ENCODE results near the gene FAM222A. TPM values are rescaled to one million over a fixed set of nuclear protein-coding genes. Genes with fewer than 3 reads are reported as not detected.
A peak's percentile ranks its signal among the peaks of the same experiment; 100 is the strongest.

Gene FAM222A
- total RNA-seq, 1 donor from 2014 or later, result 0.73 TPM

- ATAC-seq (ENCODE audit: low read depth), result no peak
- TF ChIP-seq CTCF (IDR thresholded peaks at IDR 0.05), result no peak
- no peak overlapping the region for H3K4me3 Mint-ChIP-seq
- ChIA-PET POLR2A (interaction anchor here (0.6 kb wide), 1 partner anchor 253 kb away, joined by 3 read pairs; no protein-coding TSS in a partner anchor), CTCF (interaction anchor here (3.6 to 7.2 kb wide), 3 partner anchors 176 to 346 kb away, joined by 24 to 49 read pairs (median 34); no protein-coding TSS in a partner anchor)
- intact Hi-C loops (cut with micrococcal nuclease), result no loop called here
- H3K27me3 Mint-ChIP-seq, result no peaks in the 10 kb centered on the region
- no peak overlapping the region for H3K27ac Mint-ChIP-seq
- no peaks in the 10 kb centered on the region for H3K9me3 Mint-ChIP-seq
- H3K36me3 Mint-ChIP-seq (ENCODE audit: low read depth), result no peaks in the 10 kb centered on the region
- peaks cover 8% of the 10 kb centered on the region for H3K4me1 Mint-ChIP-seq
- DNase-seq, result no peak
These were observed 59.9 kb downstream of the FAM222A start for GRCh38 chr12:109773384-109774011.

GRCh38 chr12:109775172-109775881 lies 61.7 kb downstream of the FAM222A start:
- H3K27me3 Mint-ChIP-seq, result no peaks in the 10 kb centered on the region
- DNase-seq (peak; percentile 54), ATAC-seq (ENCODE audit: low read depth) (peak; percentile 52)
- POLR2A ChIA-PET, result no interaction called here
- intact Hi-C loops (cut with micrococcal nuclease), result loop anchor here (1.0 kb wide), 3 partner anchors 61 to 347 kb away; no protein-coding TSS in a partner anchor
- no peaks in the 10 kb centered on the region for H3K36me3 Mint-ChIP-seq (ENCODE audit: low read depth)
- no peak for TF ChIP-seq CTCF (IDR thresholded peaks at IDR 0.05)
- H3K27ac Mint-ChIP-seq, result no peak overlapping the region
- CTCF ChIA-PET, result interaction anchor here (0.7 to 7.2 kb wide), 10 partner anchors 9 to 348 kb away, joined by 3 to 49 read pairs (median 9); partner anchors contain the start of genes MMAB and MVK
- peaks cover 8% of the 10 kb centered on the region for H3K4me1 Mint-ChIP-seq
- H3K4me3 Mint-ChIP-seq, result no peak overlapping the region
- no peaks in the 10 kb centered on the region for H3K9me3 Mint-ChIP-seq

DNA sequence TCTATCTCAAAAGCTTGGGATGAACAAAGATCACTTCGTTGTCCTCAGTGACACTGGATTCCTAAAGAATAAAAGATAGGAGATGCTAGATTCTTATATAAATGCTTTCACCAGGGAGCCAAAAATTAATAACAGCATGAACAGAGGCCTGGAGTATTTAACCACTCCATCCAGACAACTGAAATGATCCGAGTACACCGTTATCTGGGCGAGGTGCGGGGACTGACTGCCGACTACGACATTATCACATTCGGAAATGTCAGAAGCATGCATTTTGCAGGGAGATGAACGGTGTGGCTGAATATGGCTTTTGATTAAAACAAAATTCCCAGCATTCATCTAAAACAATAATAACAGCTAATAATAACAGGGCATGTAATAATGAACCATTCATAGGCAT lies 63.0 kb downstream of the FAM222A start:
- Mint-ChIP-seq H3K27ac (no peak overlapping the region), H3K4me1 (peaks cover 8% of the 10 kb centered on the region), H3K9me3 (no peaks in the 10 kb centered on the region), H3K36me3 (ENCODE audit: low read depth) (no peaks in the 10 kb centered on the region), H3K27me3 (no peaks in the 10 kb centered on the region), H3K4me3 (no peak overlapping the region)
- ChIA-PET POLR2A (no interaction called here), CTCF (interaction anchor here (3.6 to 7.2 kb wide), 3 partner anchors 179 to 349 kb away, joined by 24 to 49 read pairs (median 34); no protein-coding TSS in a partner anchor)
- intact Hi-C loops (cut with micrococcal nuclease), result no loop called here
- DNase-seq (no peak), ATAC-seq (ENCODE audit: low read depth) (no peak)
- no peak for TF ChIP-seq CTCF (IDR thresholded peaks at IDR 0.05)

- ChIA-PET POLR2A (no interaction called here), CTCF (interaction anchor here (0.6 to 7.2 kb wide), 4 partner anchors 180 to 952 kb away, joined by 3 to 49 read pairs (median 4); no protein-coding TSS in a partner anchor)
- H3K4me1 Mint-ChIP-seq, result peaks cover 8% of the 10 kb centered on the region
- no peak for TF ChIP-seq CTCF (IDR thresholded peaks at IDR 0.05)
- ATAC-seq (ENCODE audit: low read depth) (no peak), DNase-seq (no peak)
- H3K9me3 Mint-ChIP-seq, result no peaks in the 10 kb centered on the region
- no peak overlapping the region for H3K27ac Mint-ChIP-seq
- H3K4me3 Mint-ChIP-seq, result no peak overlapping the region
- intact Hi-C loops (cut with micrococcal nuclease), result no loop called here
- no peaks in the 10 kb centered on the region for H3K27me3 Mint-ChIP-seq
- no peaks in the 10 kb centered on the region for H3K36me3 Mint-ChIP-seq (ENCODE audit: low read depth)
These were observed 63.9 kb downstream of the FAM222A start for GRCh38 chr12:109777544-109777943.

- ChIA-PET CTCF (no interaction called here), POLR2A (no interaction called here)
- intact Hi-C loops (cut with micrococcal nuclease), result no loop called here
- H3K27me3 Mint-ChIP-seq, result peaks cover 5% of the 10 kb centered on the region
- DNase-seq (no peak), ATAC-seq (ENCODE audit: low read depth) (no peak)
- no peaks in the 10 kb centered on the region for H3K9me3 Mint-ChIP-seq
- TF ChIP-seq CTCF (IDR thresholded peaks at IDR 0.05), result no peak
- H3K4me1 Mint-ChIP-seq, result peaks cover 1% of the 10 kb centered on the region
- no peaks in the 10 kb centered on the region for H3K36me3 Mint-ChIP-seq (ENCODE audit: low read depth)
- no peak overlapping the region for H3K4me3 Mint-ChIP-seq
- H3K27ac Mint-ChIP-seq, result no peak overlapping the region
These were observed 65.1 kb downstream of the FAM222A start for GRCh38 chr12:109778684-109779083.

Data from activated B cell treated with CpG ODN at 0.5 μM for 24 hours (primary cell).